Right renal cortex interstitium (tissue), 3 donors: Measurements from ENCODE around the gene AMDHD2. TPM values are rescaled to one million over a fixed set of nuclear protein-coding genes. Genes with fewer than 3 reads are reported as not detected.

Experiments
- DNase-seq, 3 donors: peaks; one replicate each; pipeline ENCODE4 v3.0.0-alpha.2; 2013; ENCODE audit warnings: low read depth in 3 of 3, low spot score in 2 of 3
- polyA plus RNA-seq, 3 donors: library from polyadenylated mRNA; unstranded; fragments of 120-200 nt; gene quantifications; one replicate each; pipeline ENCODE4 v1.2.1, GENCODE V29; 2013; ENCODE audit not compliant: insufficient read length in 3 of 3

Gene AMDHD2
- polyA plus RNA-seq, 3 donors = 18.6 to 24.0 (median 21.7) TPM

- DNase-seq = no peak
Measured at GRCh38 chr16:2515180-2515851, 4.9 kb upstream of the AMDHD2 start.

- no peak for DNase-seq
Measured at GRCh38 chr16:2516391-2517240, 3.6 kb upstream of the AMDHD2 start.

- DNase-seq = no peak
Measured at GRCh38 chr16:2517954-2518605, 2.1 kb upstream of the AMDHD2 start.

GRCh38 chr16:2518823-2519710, 1.1 kb upstream of the AMDHD2 start:
- DNase-seq = no peak

- no peak for DNase-seq
Measured at GRCh38 chr16:2519711-2520080, 475 bp upstream of the AMDHD2 start.

GRCh38 chr16:2520784-2521531, 787 bp downstream of the AMDHD2 start:
- no peak for DNase-seq

GRCh38 chr16:2523801-2524231, 3.6 kb downstream of the AMDHD2 start:
- no peak for DNase-seq

- no peak for DNase-seq
Measured at GRCh38 chr16:2524339-2524938, 4.3 kb downstream of the AMDHD2 start.

- no peak for DNase-seq
Measured at GRCh38 chr16:2526135-2526534, 6.0 kb downstream of the AMDHD2 start.

- no peak for DNase-seq
Measured at GRCh38 chr16:2527071-2527783, 7.1 kb downstream of the AMDHD2 start.

GRCh38 chr16:2527784-2528100, 7.6 kb downstream of the AMDHD2 start:
- no peak for DNase-seq

- DNase-seq = no peak
Measured at GRCh38 chr16:2528161-2529060, 8.2 kb downstream of the AMDHD2 start.

- no peak for DNase-seq
Measured at GRCh38 chr16:2529061-2529931, 9.1 kb downstream of the AMDHD2 start.

- no peak for DNase-seq
Measured at GRCh38 chr16:2529961-2530628, 9.9 kb downstream of the AMDHD2 start.

GRCh38 chr16:2530629-2531318, 10.6 kb downstream of the AMDHD2 start:
- no peak for DNase-seq

GRCh38 chr16:2531371-2531695, 11.2 kb downstream of the AMDHD2 start, which contains the start of gene CEMP1:
TSS of gene CEMP1 (minus strand) at chr16:2531408. CDS start at chr16:2531073, 335 bp downstream.
- no peak for DNase-seq
